Stimulated activated naive CD4-positive, alpha-beta T cell (primary cell): ENCODE results near the gene ZNF559.
"Not testable (repeated sequence)": the region's sequence is repeated elsewhere in the genome, so short reads cannot be mapped to it uniquely, and the experiment has no call there.

Experiments used
- DNase-seq, 6 experiments: peaks; one replicate each; lab custom pipeline; 2025; lab: John Stamatoyannopoulos, UW

The ZNF559 gene

GRCh38 chr19:9323919-9324583 is at the start of gene ZNF559:
ZNF559 (plus strand) TSS chr19:9324179; CDS start chr19:9338550, 14,371 bp downstream.
- peak; percentile 93 to 98 (median 94) for DNase-seq

- DNase-seq = peak in 3 of 6 experiments; percentile 3 to 17 (median 4)
These were observed 40.5 kb upstream of the ZNF559 start for GRCh38 chr19:9283485-9283884.

- DNase-seq = no peak
These were observed 34.6 kb upstream of the ZNF559 start for GRCh38 chr19:9289231-9289884.

- DNase-seq = no peak
These were observed 28.5 kb upstream of the ZNF559 start for GRCh38 chr19:9295411-9295849.

GRCh38 chr19:9296336-9296735 is 27.6 kb upstream of the ZNF559 start:
- DNase-seq = no peak

GRCh38 chr19:9306443-9306842 is 17.5 kb upstream of the ZNF559 start:
- no peak for DNase-seq

GRCh38 chr19:9308091-9308770 is 15.7 kb upstream of the ZNF559 start:
- DNase-seq = no peak

- peak; percentile 92 to 98 (median 96) for DNase-seq
These were observed 14.6 kb upstream of the ZNF559 start, which contains the start of gene ZNF699 for GRCh38 chr19:9309139-9309973. ZNF699 (minus strand) TSS chr19:9309838; CDS start chr19:9305119, 4,719 bp downstream.

GRCh38 chr19:9309974-9310446 is 14.0 kb upstream of the ZNF559 start:
- peak in 2 of 6 experiments; percentile 81 to 88 for DNase-seq

- DNase-seq = no peak
These were observed 10.2 kb upstream of the ZNF559 start for GRCh38 chr19:9313756-9314155.

GRCh38 chr19:9321338-9321737 is 2.6 kb upstream of the ZNF559 start:
- no peak for DNase-seq

- not testable (repeated sequence) for DNase-seq
These were observed 2.2 kb upstream of the ZNF559 start for GRCh38 chr19:9321756-9322155.

GRCh38 chr19:9322201-9322600 is 1.8 kb upstream of the ZNF559 start:
- DNase-seq = not testable (repeated sequence)

- peak in 1 of 6 experiments; percentile 60 for DNase-seq
These were observed 441 bp upstream of the ZNF559 start for GRCh38 chr19:9323557-9323918.

- DNase-seq = no peak
These were observed 594 bp downstream of the ZNF559 start for GRCh38 chr19:9324584-9324962.

- no peak for DNase-seq
These were observed 6.0 kb downstream of the ZNF559 start for GRCh38 chr19:9329999-9330398.

GRCh38 chr19:9342610-9343304 is 18.8 kb downstream of the ZNF559 start:
- DNase-seq = no peak

- no peak for DNase-seq
These were observed 21.0 kb downstream of the ZNF559 start for GRCh38 chr19:9345005-9345404.

GRCh38 chr19:9348253-9348652 is 24.3 kb downstream of the ZNF559 start:
- DNase-seq = no peak

GRCh38 chr19:9348671-9349070 is 24.7 kb downstream of the ZNF559 start:
- no peak for DNase-seq

- no peak for DNase-seq
These were observed 28.5 kb downstream of the ZNF559 start for GRCh38 chr19:9352505-9352904.
